GM12878 (cell line): ENCODE results near the gene RHOC. TPM values are rescaled to one million over a fixed set of nuclear protein-coding genes. Genes with fewer than 3 reads are reported as not detected.

Source experiments
- ATAC-seq: fragments of 200-7000 bp; cut with Tn5 transposase; 3 replicates; pipeline ENCODE4 v1.9.1; 2020; ENCODE audit warnings: mild to moderate bottlenecking, moderate library complexity
- BruUV-seq: library from RNA; stranded (reverse); fragments of 400-500 nt; replicated peaks from 2 replicates; lab custom pipeline; 2021; lab: Mats Ljungman, UMichigan
- CTCF ChIA-PET: fragments of 300-600 bp; sonication (Branson Sonifier 250); formaldehyde crosslinking; extraction: SDS; loops from one replicate; lab custom pipeline; 2021; ENCODE audit warnings: inconsistent platforms; lab: Yijun Ruan, JAX
- POLR2A ChIA-PET: fragments of 350-600 bp; formaldehyde crosslinking; extraction: SDS; loops from one replicate; lab custom pipeline; 2021; ENCODE audit warnings: inconsistent platforms; lab: Charles Lee
- RAD21 ChIA-PET: fragments of 300-600 bp; sonication (Branson Sonifier 250); formaldehyde crosslinking; loops from one replicate; lab custom pipeline; 2023; ENCODE audit warnings: antibody characterized with exemption; ENCODE audit not compliant: unreplicated experiment; lab: Charles Lee
- SMC1A ChIA-PET: fragments of 300-600 bp; sonication (Branson Sonifier 250); formaldehyde crosslinking; loops from one replicate; lab custom pipeline; 2023; ENCODE audit not compliant: unreplicated experiment, uncharacterized antibody; lab: Charles Lee
- DNase-seq: peaks from one replicate; pipeline ENCODE4 v3.0.0-alpha.2; 2011; ENCODE audit warnings: low read depth, low spot score
- FAIRE-seq: peaks from 3 replicates; lab custom pipeline; 2011; peaks lifted over from hg19 to GRCh38; lab: Jason Lieb, UNC
- H2AFZ ChIP-seq: 2 replicates; pipeline ENCODE4 v1.6.0; 2011; ENCODE audit warnings: low read depth, low read length, control low read depth; ENCODE audit not compliant: control insufficient read depth
- H3K27ac ChIP-seq: 2 replicates; pipeline ENCODE4 v1.5.1; 2011; ENCODE audit warnings: control low read depth; ENCODE audit not compliant: control insufficient read depth, insufficient read depth
- H3K27me3 ChIP-seq, 2 experiments: replicated peaks in 1 of 2; 2 replicates each; pipeline versions ENCODE4 v1.6.0 to v1.6.1; 2011; ENCODE audit warnings: low read length in 1 of 2; ENCODE audit not compliant: control insufficient read depth in 2 of 2, insufficient read depth in 2 of 2
- H3K36me3 ChIP-seq, 2 experiments: 2 replicates each; pipeline ENCODE4 v1.5.1; 2011; ENCODE audit warnings: low read length in 1 of 2; ENCODE audit not compliant: control insufficient read depth in 2 of 2, insufficient read depth in 2 of 2
- H3K4me1 ChIP-seq: 2 replicates; pipeline ENCODE4 v1.6.1; 2011; ENCODE audit warnings: mild to moderate bottlenecking, low read length, moderate library complexity, mixed read lengths; ENCODE audit not compliant: control insufficient read depth, insufficient read depth
- H3K4me2 ChIP-seq: 2 replicates; pipeline ENCODE4 v1.6.0; 2011; ENCODE audit warnings: control low read depth; ENCODE audit not compliant: control insufficient read depth, insufficient read depth
- H3K4me3 ChIP-seq: fragments of 200-600 bp; sonication (generic); 2 replicates; pipeline ENCODE4 v1.5.1; 2016
- H3K79me2 ChIP-seq: 2 replicates; pipeline ENCODE4 v1.6.0; 2011; ENCODE audit warnings: low read length; ENCODE audit not compliant: control insufficient read depth, insufficient read depth
- H3K9ac ChIP-seq: 2 replicates; pipeline ENCODE4 v1.8.0; 2011; ENCODE audit warnings: low read length, control low read depth, mixed read lengths; ENCODE audit not compliant: control insufficient read depth, insufficient read depth
- H3K9me3 ChIP-seq: replicated peaks from 3 replicates; pipeline ENCODE4 v1.5.1; 2011; ENCODE audit warnings: mild to moderate bottlenecking, low read length; ENCODE audit not compliant: control insufficient read depth, insufficient read depth
- H4K20me1 ChIP-seq: 2 replicates; pipeline ENCODE4 v1.6.0; 2011; ENCODE audit not compliant: control insufficient read depth, insufficient read depth
- CHD2 ChIP-seq: IDR thresholded peaks from 2 replicates; pipeline ENCODE4 v1.6.1; 2011; ENCODE audit warnings: low read depth, low read length, improper control_type of control experiment, borderline replicate concordance
- CREM ChIP-seq: IDR thresholded peaks from 2 replicates; pipeline ENCODE4 v1.6.1; 2014; ENCODE audit warnings: antibody characterized with exemption, low read depth
- GABPA ChIP-seq: IDR thresholded peaks from 2 replicates; pipeline ENCODE4 v1.6.1; 2014; ENCODE audit warnings: antibody characterized with exemption, low read depth, mild to moderate bottlenecking, inconsistent platforms
- HCFC1 ChIP-seq: fragments of 150-350 bp; IDR thresholded peaks from 2 replicates; pipeline ENCODE4 v1.6.1; 2014; ENCODE audit warnings: low read length
- HDAC2 ChIP-seq: fragments of 200-600 bp; sonication (generic); IDR thresholded peaks from 2 replicates; pipeline ENCODE4 v1.6.1; 2017
- KAT2A ChIP-seq: conservative IDR thresholded peaks from 2 replicates; pipeline ENCODE4 v1.6.1; 2011; ENCODE audit warnings: low read depth, low read length; ENCODE audit not compliant: control insufficient read depth
- ZBED1 ChIP-seq: IDR thresholded peaks from 2 replicates; pipeline ENCODE4 v1.6.1; 2016; ENCODE audit warnings: borderline replicate concordance
- ZSCAN29 ChIP-seq: fragments of 450-650 bp; IDR thresholded peaks from 2 replicates; pipeline ENCODE4 v1.6.1; 2017; ENCODE audit warnings: mild to moderate bottlenecking, moderate library complexity
- whole genome bisulfite sequencing: methylation state at CpG from one replicate; pipeline ENCODE4 v1.1.6; 2016; ENCODE audit warnings: low lambda C conversion rate; ENCODE audit not compliant: insufficient replicate concordance, insufficient coverage; ENCODE audit errors: missing lambda C conversion rate; 5-methylcytosine and 5-hydroxymethylcytosine counted together
- in situ Hi-C: fragments of 300-500 bp; cut with MboI; formaldehyde crosslinking; loops from 9 replicates; pipeline ENCODE4 v1.14.3; 2018; ENCODE audit warnings: mixed read lengths
- intact Hi-C: fragments of 100-400 bp; cut with micrococcal nuclease; formaldehyde crosslinking; loops from one replicate; pipeline ENCODE4 v1.14.2; 2022; ENCODE audit not compliant: unreplicated experiment
- polyA plus RNA-seq, 11 experiments: library from polyadenylated mRNA; depleted of rRNA in 4 of 11; unstranded in 6 of 11; stranded (reverse) in 5 of 11; fragments of >200 nt; fragmentation: Nextera tagmentation in 4 of 11; fragmentation: Illumina TruSeq in 1 of 11; extraction: Ambion mirVana in 4 of 11; extraction: Trizol in 1 of 11; gene quantifications; 1 replicate in 1 of 11; 2 replicates in 10 of 11; pipeline versions ENCODE4 v1.2.1 to v1.2.3, GENCODE V29; 2011 to 2016; ENCODE audit warnings: inconsistent platforms in 2 of 11, missing spikeins in 2 of 11, low read depth in 1 of 11
- total RNA-seq, 4 experiments: library from RNA; depleted of rRNA in 3 of 4; stranded (reverse); fragments of >200 nt in 3 of 4; fragmentation: Illumina TruSeq in 1 of 4; extraction: Trizol in 1 of 4; gene quantifications; 2 replicates each; pipeline versions ENCODE4 v1.2.1 to v1.2.3, GENCODE V29; 2013 to 2021
- TF ChIP-seq, protein P1 (sequence below): fragments of 450-650 bp; IDR thresholded peaks from 2 replicates; pipeline ENCODE4 v1.6.1; 2017; ENCODE audit warnings: mild to moderate bottlenecking

Gene RHOC
- total and polyA plus RNA-seq, 10 of the 15 experiments (the other 5 are each of a cell fraction or from before 2014, with no cell fraction given): 20.6 to 371 (median 158) TPM

DNA sequence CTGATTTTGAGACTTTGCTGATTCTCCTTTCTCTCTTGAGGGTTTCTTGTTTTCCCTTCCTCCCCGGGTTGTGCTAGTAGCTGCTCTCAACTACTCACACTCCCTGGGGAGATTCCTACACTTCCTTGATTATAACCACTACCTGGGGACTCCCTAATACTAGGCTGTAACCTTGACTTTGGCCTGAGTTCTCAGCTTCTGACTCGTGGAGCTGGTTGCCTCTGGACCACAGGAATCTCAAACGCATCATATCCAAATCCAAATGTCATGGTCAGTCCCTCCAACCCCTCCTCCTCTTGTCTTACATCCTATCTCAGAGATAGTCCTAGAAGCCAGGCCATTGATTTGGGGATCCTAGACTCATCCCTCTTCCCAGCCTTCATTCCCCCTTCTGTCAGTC lies 20.5 kb downstream of the RHOC start:
- no peak for DNase-seq
- intact Hi-C loops: no loop called here
- no peak for TF ChIP-seq CREM
- TF ChIP-seq GABPA: no peak
- TF ChIP-seq HDAC2: no peak
- TF ChIP-seq KAT2A: no peak
- TF ChIP-seq, protein P1, sequence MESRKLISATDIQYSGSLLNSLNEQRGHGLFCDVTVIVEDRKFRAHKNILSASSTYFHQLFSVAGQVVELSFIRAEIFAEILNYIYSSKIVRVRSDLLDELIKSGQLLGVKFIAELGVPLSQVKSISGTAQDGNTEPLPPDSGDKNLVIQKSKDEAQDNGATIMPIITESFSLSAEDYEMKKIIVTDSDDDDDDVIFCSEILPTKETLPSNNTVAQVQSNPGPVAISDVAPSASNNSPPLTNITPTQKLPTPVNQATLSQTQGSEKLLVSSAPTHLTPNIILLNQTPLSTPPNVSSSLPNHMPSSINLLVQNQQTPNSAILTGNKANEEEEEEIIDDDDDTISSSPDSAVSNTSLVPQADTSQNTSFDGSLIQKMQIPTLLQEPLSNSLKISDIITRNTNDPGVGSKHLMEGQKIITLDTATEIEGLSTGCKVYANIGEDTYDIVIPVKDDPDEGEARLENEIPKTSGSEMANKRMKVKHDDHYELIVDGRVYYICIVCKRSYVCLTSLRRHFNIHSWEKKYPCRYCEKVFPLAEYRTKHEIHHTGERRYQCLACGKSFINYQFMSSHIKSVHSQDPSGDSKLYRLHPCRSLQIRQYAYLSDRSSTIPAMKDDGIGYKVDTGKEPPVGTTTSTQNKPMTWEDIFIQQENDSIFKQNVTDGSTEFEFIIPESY: no peak
- TF ChIP-seq HCFC1: no peak
- TF ChIP-seq CHD2: no peak
- no peak for TF ChIP-seq ZBED1
- no peak for TF ChIP-seq ZSCAN29
- TF ChIP-seq, all 136 proteins: peak for 0
- Histone ChIP-seq H3K4me1 (peaks cover 11% of the 10 kb centered on the region; the same call in 1 of the 2 replicates), H2AFZ (no peak overlapping the region), H3K79me2 (no peaks in the 10 kb centered on the region; the same call in 1 of the 2 replicates), H3K36me3 (peaks cover 3 to 6% of the 10 kb centered on the region in 2 experiments), H4K20me1 (0 out of 2 replicates have a peak, but pooled peaks cover 3% of the 10 kb centered on the region), H3K9ac (no peak overlapping the region), H3K27me3 (no peaks in the 10 kb centered on the region), H3K27ac (no peak overlapping the region; the same call in 1 of the 2 replicates), H3K4me2 (peak overlapping the region; percentile 9; the same call in 1 of the 2 replicates), H3K9me3 (no peaks in the 10 kb centered on the region), H3K4me3 (no peak overlapping the region)
- BruUV-seq: no TSS peak
- ChIA-PET POLR2A (interaction anchor here (1.6 kb wide), 1 partner anchor 14 kb away, joined by 4 read pairs; no protein-coding TSS in a partner anchor), SMC1A (interaction anchor here (0.8 to 1.7 kb wide), 4 partner anchors 11 to 22 kb away, joined by 4 to 7 read pairs (median 4); partner anchors contain the start of gene MOV10), RAD21 (interaction anchor here (0.8 to 2.2 kb wide), 2 partner anchors 17 to 295 kb away, joined by 3 to 5 read pairs; no protein-coding TSS in a partner anchor), CTCF (interaction anchor here (1.2 kb wide), 1 partner anchor 18 kb away, joined by 3 read pairs; no protein-coding TSS in a partner anchor)
- no peak for FAIRE-seq
- ATAC-seq: peak; percentile 55
- in situ Hi-C loops: no loop called here
- WGBS: 35% methylated on average over 3 of the region's 3 CpGs
